ENCODE results near the gene MGAT5.

MGAT5 gene

GRCh38 chr2:134280726-134281125, 26.9 kb downstream of the MGAT5 start:
- Histone ChIP-seq H3K4me3 (ENCODE audit: low read depth, low read length) (no peak overlapping the region), H3K36me3 (ENCODE audit: control insufficient read depth in 2 of 2, insufficient read depth in 1 of 2, low read length in 2 of 2) (no peaks in the 10 kb centered on the region; a peak in 1 of 3 replicates), H3K9me3 (ENCODE audit: control insufficient read depth, insufficient read depth, low read depth, low read length) (no peaks in the 10 kb centered on the region), H3K27ac (ENCODE audit: extremely low read depth, low read depth, low read length) (no peak overlapping the region), H3K4me1 (ENCODE audit: control insufficient read depth, insufficient read depth, low read length) (no peaks in the 10 kb centered on the region)
- CTCF ChIA-PET: no interaction called here
- POLR2A ChIA-PET: no interaction called here
- no peak for TF ChIP-seq ZNF843 (tag by site-specific recombination; IDR thresholded peaks at IDR 0.05)
- no peak for TF ChIP-seq ZNF350 (tag by site-specific recombination; IDR thresholded peaks at IDR 0.05)
- TF ChIP-seq KLF1 (tag by site-specific recombination; IDR thresholded peaks at IDR 0.05): no peak
- TF ChIP-seq SETDB1 (IDR thresholded peaks at IDR 0.05; ENCODE audit: insufficient read length, low read length): no peak
- TF ChIP-seq, protein P1, sequence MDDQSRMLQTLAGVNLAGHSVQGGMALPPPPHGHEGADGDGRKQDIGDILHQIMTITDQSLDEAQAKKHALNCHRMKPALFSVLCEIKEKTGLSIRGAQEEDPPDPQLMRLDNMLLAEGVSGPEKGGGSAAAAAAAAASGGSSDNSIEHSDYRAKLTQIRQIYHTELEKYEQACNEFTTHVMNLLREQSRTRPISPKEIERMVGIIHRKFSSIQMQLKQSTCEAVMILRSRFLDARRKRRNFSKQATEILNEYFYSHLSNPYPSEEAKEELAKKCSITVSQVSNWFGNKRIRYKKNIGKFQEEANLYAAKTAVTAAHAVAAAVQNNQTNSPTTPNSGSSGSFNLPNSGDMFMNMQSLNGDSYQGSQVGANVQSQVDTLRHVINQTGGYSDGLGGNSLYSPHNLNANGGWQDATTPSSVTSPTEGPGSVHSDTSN (CRISPR knock-in tag; IDR thresholded peaks at IDR 0.05): no peak
- TF ChIP-seq, protein P2, sequence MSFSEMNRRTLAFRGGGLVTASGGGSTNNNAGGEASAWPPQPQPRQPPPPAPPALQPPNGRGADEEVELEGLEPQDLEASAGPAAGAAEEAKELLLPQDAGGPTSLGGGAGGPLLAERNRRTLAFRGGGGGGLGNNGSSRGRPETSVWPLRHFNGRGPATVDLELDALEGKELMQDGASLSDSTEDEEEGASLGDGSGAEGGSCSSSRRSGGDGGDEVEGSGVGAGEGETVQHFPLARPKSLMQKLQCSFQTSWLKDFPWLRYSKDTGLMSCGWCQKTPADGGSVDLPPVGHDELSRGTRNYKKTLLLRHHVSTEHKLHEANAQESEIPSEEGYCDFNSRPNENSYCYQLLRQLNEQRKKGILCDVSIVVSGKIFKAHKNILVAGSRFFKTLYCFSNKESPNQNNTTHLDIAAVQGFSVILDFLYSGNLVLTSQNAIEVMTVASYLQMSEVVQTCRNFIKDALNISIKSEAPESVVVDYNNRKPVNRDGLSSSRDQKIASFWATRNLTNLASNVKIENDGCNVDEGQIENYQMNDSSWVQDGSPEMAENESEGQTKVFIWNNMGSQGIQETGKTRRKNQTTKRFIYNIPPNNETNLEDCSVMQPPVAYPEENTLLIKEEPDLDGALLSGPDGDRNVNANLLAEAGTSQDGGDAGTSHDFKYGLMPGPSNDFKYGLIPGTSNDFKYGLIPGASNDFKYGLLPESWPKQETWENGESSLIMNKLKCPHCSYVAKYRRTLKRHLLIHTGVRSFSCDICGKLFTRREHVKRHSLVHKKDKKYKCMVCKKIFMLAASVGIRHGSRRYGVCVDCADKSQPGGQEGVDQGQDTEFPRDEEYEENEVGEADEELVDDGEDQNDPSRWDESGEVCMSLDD (tag by site-specific recombination; IDR thresholded peaks at IDR 0.05): no peak
- TF ChIP-seq ZNF658 (tag by site-specific recombination; IDR thresholded peaks at IDR 0.05): no peak
- TF ChIP-seq SP7 (tag by site-specific recombination; IDR thresholded peaks at IDR 0.05): no peak
- no peak for TF ChIP-seq ZNF24 (tag by site-specific recombination; IDR thresholded peaks at IDR 0.05)
- TF ChIP-seq GFI1B (tag by site-specific recombination; IDR thresholded peaks at IDR 0.05): no peak
- no peak for TF ChIP-seq TRIM28 (IDR thresholded peaks at IDR 0.05; ENCODE audit: borderline replicate concordance, low read length)
- TF ChIP-seq ZNF449 (tag by site-specific recombination; IDR thresholded peaks at IDR 0.05): no peak
- TF ChIP-seq PRDM1 (tag by site-specific recombination; IDR thresholded peaks at IDR 0.05): no peak
- no peak for TF ChIP-seq ZNF121 (tag by site-specific recombination; IDR thresholded peaks at IDR 0.05)
- TF ChIP-seq MZF1 (tag by site-specific recombination; IDR thresholded peaks at IDR 0.05; ENCODE audit: borderline replicate concordance): no peak

- no peaks in the 10 kb centered on the region for H3K9me3 ChIP-seq (ENCODE audit: control insufficient read depth, insufficient read depth, low read depth, low read length)
- ChIA-PET CTCF (interaction anchor here (0.7 kb wide), 1 partner anchor 123 kb away, joined by 3 read pairs; no protein-coding TSS in a partner anchor), POLR2A (no interaction called here)
- no peak overlapping the region for H3K27ac ChIP-seq (ENCODE audit: extremely low read depth, low read depth, low read length)
- TF ChIP-seq ZNF174 (tag by site-specific recombination; IDR thresholded peaks at IDR 0.05): no peak
- no peak for TF ChIP-seq ZNF366 (tag by site-specific recombination; conservative IDR thresholded peaks at IDR 0.05)
- TF ChIP-seq FEZF1 (tag by site-specific recombination; IDR thresholded peaks at IDR 0.05): no peak
- no peak for TF ChIP-seq ZNF433 (tag by site-specific recombination; IDR thresholded peaks at IDR 0.05; ENCODE audit: low read depth)
- no peak for TF ChIP-seq ZNF423 (tag by site-specific recombination; IDR thresholded peaks at IDR 0.05)
- no peaks in the 10 kb centered on the region for H3K36me3 ChIP-seq (ENCODE audit: control insufficient read depth in 2 of 2, insufficient read depth in 1 of 2, low read length in 2 of 2)
- H3K4me3 ChIP-seq (ENCODE audit: low read depth, low read length): no peak overlapping the region
- no peaks in the 10 kb centered on the region for H3K4me1 ChIP-seq (ENCODE audit: control insufficient read depth, insufficient read depth, low read length)
Measured at GRCh38 chr2:134281815-134282419, 28.0 kb downstream of the MGAT5 start.
